Adipocyte (in vitro differentiated cells): ENCODE measurements around the gene RNLS.

Experiments used
- DNase-seq: peaks from one replicate; pipeline ENCODE4 v3.0.0-alpha.2; 2015; ENCODE audit warnings: low read depth
- H3K27me3 ChIP-seq: replicated peaks from 2 replicates; pipeline ENCODE4 v1.7.0; 2013; ENCODE audit warnings: mild to moderate bottlenecking, low read length, moderate library complexity; ENCODE audit not compliant: control insufficient read depth, insufficient read depth
- H3K36me3 ChIP-seq: 2 replicates; pipeline ENCODE4 v1.7.0; 2013; ENCODE audit warnings: low read length, mild to moderate bottlenecking, moderate library complexity; ENCODE audit not compliant: control insufficient read depth, insufficient read depth, severe bottlenecking
- H3K4me1 ChIP-seq: 2 replicates; pipeline ENCODE4 v1.7.0; 2013; ENCODE audit warnings: mild to moderate bottlenecking, low read length, moderate library complexity; ENCODE audit not compliant: control insufficient read depth, insufficient read depth
- H3K4me3 ChIP-seq: 2 replicates; pipeline ENCODE4 v1.7.0; 2013; ENCODE audit warnings: mild to moderate bottlenecking, low read length, moderate library complexity
- H3K9ac ChIP-seq: 2 replicates; pipeline ENCODE4 v1.7.0; 2013; ENCODE audit warnings: mild to moderate bottlenecking, low read length, moderate library complexity
- H3K9me3 ChIP-seq: 2 replicates; pipeline ENCODE4 v1.7.0; 2013; ENCODE audit warnings: mild to moderate bottlenecking, low read length, moderate library complexity; ENCODE audit not compliant: control insufficient read depth

The RNLS gene

GRCh38 chr10:88473989-88474883 lies 108.9 kb downstream of the RNLS start:
- Histone ChIP-seq H3K4me3 (no peak overlapping the region), H3K9ac (no peak overlapping the region), H3K9me3 (no peaks in the 10 kb centered on the region), H3K27me3 (no peaks in the 10 kb centered on the region), H3K36me3 (no peaks in the 10 kb centered on the region), H3K4me1 (peaks cover 27% of the 10 kb centered on the region)
- DNase-seq, result no peak

GRCh38 chr10:88472540-88472939 lies 110.6 kb downstream of the RNLS start:
- Histone ChIP-seq H3K9ac (no peak overlapping the region), H3K9me3 (no peaks in the 10 kb centered on the region), H3K27me3 (no peaks in the 10 kb centered on the region), H3K4me1 (peaks cover 30% of the 10 kb centered on the region), H3K4me3 (no peak overlapping the region), H3K36me3 (no peaks in the 10 kb centered on the region)
- no peak for DNase-seq

GRCh38 chr10:88471899-88472298 lies 111.2 kb downstream of the RNLS start:
- no peak overlapping the region for H3K4me3 ChIP-seq
- H3K4me1 ChIP-seq, result peaks cover 31% of the 10 kb centered on the region
- H3K36me3 ChIP-seq, result no peaks in the 10 kb centered on the region
- no peak for DNase-seq
- H3K9ac ChIP-seq, result no peak overlapping the region
- H3K27me3 ChIP-seq, result no peaks in the 10 kb centered on the region
- no peaks in the 10 kb centered on the region for H3K9me3 ChIP-seq

GRCh38 chr10:88467835-88468485 lies 115.2 kb downstream of the RNLS start:
- Histone ChIP-seq H3K4me1 (peaks cover 15% of the 10 kb centered on the region), H3K27me3 (no peaks in the 10 kb centered on the region), H3K9ac (no peak overlapping the region), H3K9me3 (no peaks in the 10 kb centered on the region), H3K4me3 (no peak overlapping the region), H3K36me3 (no peaks in the 10 kb centered on the region)
- peak; percentile 25 for DNase-seq

- H3K9me3 ChIP-seq, result no peaks in the 10 kb centered on the region
- no peaks in the 10 kb centered on the region for H3K27me3 ChIP-seq
- no peak overlapping the region for H3K4me3 ChIP-seq
- H3K4me1 ChIP-seq, result peaks cover 15% of the 10 kb centered on the region
- H3K9ac ChIP-seq, result no peak overlapping the region
- no peak for DNase-seq
- no peaks in the 10 kb centered on the region for H3K36me3 ChIP-seq
Observed at GRCh38 chr10:88466786-88467185, 116.3 kb downstream of the RNLS start.

- Histone ChIP-seq H3K4me3 (no peak overlapping the region), H3K9ac (no peak overlapping the region), H3K36me3 (no peaks in the 10 kb centered on the region), H3K9me3 (no peaks in the 10 kb centered on the region), H3K4me1 (peaks cover 15% of the 10 kb centered on the region), H3K27me3 (no peaks in the 10 kb centered on the region)
- DNase-seq, result no peak
Observed at GRCh38 chr10:88465765-88466164, 117.4 kb downstream of the RNLS start.

GRCh38 chr10:88463811-88464210 lies 119.3 kb downstream of the RNLS start:
- no peaks in the 10 kb centered on the region for H3K27me3 ChIP-seq
- no peak overlapping the region for H3K4me3 ChIP-seq
- H3K4me1 ChIP-seq, result peaks cover 22% of the 10 kb centered on the region

GRCh38 chr10:88461426-88461825 lies 121.7 kb downstream of the RNLS start:
- Histone ChIP-seq H3K27me3 (no peaks in the 10 kb centered on the region), H3K4me1 (peaks cover 19% of the 10 kb centered on the region), H3K9ac (no peak overlapping the region), H3K9me3 (no peaks in the 10 kb centered on the region), H3K36me3 (no peaks in the 10 kb centered on the region), H3K4me3 (no peak overlapping the region)
- DNase-seq, result no peak

More at GRCh38 chr10:88463811-88464210, 119.3 kb downstream of the RNLS start:
- Histone ChIP-seq H3K36me3 (no peaks in the 10 kb centered on the region), H3K9ac (no peak overlapping the region), H3K9me3 (no peaks in the 10 kb centered on the region)
- DNase-seq, result no peak

GRCh38 chr10:88459530-88459929 lies 123.6 kb downstream of the RNLS start:
- Histone ChIP-seq H3K36me3 (no peaks in the 10 kb centered on the region), H3K4me3 (no peak overlapping the region), H3K4me1 (peaks cover 25% of the 10 kb centered on the region), H3K27me3 (no peaks in the 10 kb centered on the region), H3K9me3 (no peaks in the 10 kb centered on the region), H3K9ac (no peak overlapping the region)
- no peak for DNase-seq

- no peaks in the 10 kb centered on the region for H3K36me3 ChIP-seq
- H3K9me3 ChIP-seq, result no peaks in the 10 kb centered on the region
- no peak overlapping the region for H3K9ac ChIP-seq
- H3K27me3 ChIP-seq, result no peaks in the 10 kb centered on the region
- H3K4me3 ChIP-seq, result no peak overlapping the region
- H3K4me1 ChIP-seq, result peaks cover 25% of the 10 kb centered on the region
- DNase-seq, result no peak
Observed at GRCh38 chr10:88458209-88458608, 124.9 kb downstream of the RNLS start.

- Histone ChIP-seq H3K4me1 (peaks cover 25% of the 10 kb centered on the region), H3K9me3 (no peaks in the 10 kb centered on the region), H3K9ac (peak overlapping the region; percentile 66), H3K36me3 (no peaks in the 10 kb centered on the region), H3K4me3 (no peak overlapping the region), H3K27me3 (no peaks in the 10 kb centered on the region)
- no peak for DNase-seq
Observed at GRCh38 chr10:88457660-88458059, 125.5 kb downstream of the RNLS start.
